CD4-positive, alpha-beta T cell treated with Interleukin-2 at 100 ng/mL for 4 hours (primary cell): ENCODE results near the gene C20orf141.
"Not testable (repeated sequence)": the region's sequence is repeated elsewhere in the genome, so short reads cannot be mapped to it uniquely, and the experiment has no call there.

ENCODE experiments used
- DNase-seq: peaks from one replicate; pipeline ENCODE4 v3.0.0-alpha.2; 2020; ENCODE audit warnings: low spot score

C20orf141 gene

DNA sequence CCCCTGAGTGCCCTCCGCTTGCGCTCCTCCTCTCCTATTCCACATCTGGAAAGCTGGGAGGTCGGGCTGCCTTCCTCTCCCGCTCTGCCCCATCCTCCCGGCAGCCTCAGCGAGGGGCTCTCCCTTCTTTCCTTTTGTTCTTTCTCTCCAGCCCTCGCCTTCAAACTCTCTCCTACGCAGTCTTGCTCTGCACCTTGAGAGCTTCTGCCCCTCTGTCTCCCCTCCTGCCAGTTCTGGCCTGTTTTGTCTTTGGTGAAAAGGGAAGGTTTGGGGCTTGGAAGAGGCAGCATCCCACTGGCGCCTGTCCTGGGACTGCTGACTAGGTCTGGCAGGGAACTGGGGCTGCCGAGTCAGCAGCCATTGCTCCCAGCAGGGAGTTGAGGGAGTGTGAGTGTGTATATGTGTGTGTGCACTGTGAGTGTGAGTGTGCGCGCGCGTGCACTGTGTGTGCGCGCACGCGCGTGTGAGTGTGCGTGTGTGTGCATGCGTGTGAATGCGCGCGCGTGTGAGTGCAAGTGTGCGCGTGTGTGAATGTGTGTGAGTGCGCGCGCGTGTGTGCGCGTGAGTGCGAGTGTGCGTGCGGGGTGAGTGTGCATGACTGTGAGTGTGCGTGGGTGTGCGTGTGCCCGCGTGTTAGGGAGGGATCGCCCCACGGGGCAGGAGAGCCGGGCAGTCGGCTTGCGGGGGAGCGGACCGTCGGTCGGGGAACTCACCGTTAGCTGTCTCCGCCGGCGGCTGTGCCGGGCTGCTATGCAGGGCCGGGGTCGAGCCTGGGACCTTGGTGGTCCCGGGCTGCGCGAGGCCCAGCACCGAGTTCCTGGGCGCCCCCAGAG lies 14.9 kb upstream of the C20orf141 start:
- DNase-seq = no peak

DNA sequence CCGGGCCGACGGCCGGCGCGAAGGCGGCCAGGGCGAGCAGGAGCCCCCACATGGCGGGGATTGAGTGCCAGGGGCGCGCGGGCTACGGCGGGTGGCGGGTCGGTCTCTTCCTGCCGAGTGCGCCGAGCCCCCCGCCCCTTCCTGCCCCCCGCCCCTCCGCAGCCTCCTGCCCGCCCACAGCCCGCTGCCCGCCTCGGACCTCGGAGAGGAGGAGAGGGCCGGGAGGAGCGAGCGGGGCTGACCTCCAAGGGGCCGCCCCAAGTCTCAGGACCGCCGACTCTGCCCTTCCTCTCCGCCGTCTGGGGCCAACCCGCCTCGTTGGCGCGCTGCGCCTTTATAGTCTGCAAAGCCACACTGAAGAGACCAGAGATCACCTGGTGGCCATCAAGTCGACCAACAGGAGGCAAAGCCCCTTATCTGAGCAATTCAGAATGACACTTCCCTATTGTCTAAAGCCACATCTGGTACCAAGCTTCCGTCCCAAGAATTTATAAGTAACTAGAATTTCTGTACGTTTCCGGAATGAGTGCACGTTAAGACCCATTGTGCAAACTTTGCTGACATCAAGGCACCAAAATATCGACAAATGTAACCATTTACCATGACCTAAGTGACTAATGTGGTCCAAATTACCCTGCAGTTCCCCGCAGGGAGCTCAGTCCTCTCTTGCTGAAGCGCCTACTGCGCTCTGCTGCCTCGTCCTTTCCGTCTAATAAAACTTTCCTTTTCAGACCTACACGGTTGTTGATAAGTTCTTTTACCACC lies 14.1 kb upstream of the C20orf141 start, which contains the start of gene CPXM1:
TSS of gene CPXM1 (minus strand) at position 107 of the 765 bp plus-strand sequence. CDS start at position 52, 55 bp downstream.
- DNase-seq = no peak

- DNase-seq = no peak
Measured at GRCh38 chr20:2801286-2801728, 13.5 kb upstream of the C20orf141 start.

DNA sequence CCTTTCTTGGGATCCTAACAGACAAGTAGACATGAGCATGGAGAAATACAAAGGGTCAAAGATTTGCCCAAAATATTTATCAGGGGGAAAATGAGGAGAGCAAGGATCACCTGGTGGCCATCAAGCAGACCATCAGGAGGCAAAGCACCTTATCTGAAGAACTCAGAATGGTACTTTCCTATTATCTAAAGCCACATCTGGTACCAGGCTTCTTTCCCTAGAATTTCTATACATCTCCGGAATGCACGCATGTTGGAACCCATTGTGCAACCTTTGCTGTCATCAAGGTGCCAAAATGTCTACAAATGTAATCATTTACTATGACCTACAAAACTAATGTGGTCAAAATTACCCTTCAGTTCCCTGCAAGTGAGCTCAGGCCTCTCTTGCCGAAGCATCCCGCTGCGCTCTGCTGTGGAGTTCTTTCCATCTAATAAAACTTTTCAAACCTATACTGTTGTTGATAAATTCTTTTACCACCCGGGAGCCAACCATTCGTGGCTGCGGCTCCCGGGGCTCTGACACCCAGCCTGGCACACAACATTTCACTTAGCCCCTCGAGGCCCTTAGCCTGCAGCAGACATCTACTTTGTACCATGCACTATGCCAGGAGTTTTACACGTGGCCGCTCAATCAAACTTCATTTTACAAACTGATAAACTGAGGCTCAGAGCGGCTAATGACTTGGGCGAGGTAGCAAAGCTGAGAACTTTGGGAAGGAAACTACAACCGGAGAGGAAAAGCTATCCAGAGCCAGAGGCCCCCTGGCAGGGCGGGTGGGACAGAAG lies 10.6 kb upstream of the C20orf141 start:
- DNase-seq = no peak

DNA sequence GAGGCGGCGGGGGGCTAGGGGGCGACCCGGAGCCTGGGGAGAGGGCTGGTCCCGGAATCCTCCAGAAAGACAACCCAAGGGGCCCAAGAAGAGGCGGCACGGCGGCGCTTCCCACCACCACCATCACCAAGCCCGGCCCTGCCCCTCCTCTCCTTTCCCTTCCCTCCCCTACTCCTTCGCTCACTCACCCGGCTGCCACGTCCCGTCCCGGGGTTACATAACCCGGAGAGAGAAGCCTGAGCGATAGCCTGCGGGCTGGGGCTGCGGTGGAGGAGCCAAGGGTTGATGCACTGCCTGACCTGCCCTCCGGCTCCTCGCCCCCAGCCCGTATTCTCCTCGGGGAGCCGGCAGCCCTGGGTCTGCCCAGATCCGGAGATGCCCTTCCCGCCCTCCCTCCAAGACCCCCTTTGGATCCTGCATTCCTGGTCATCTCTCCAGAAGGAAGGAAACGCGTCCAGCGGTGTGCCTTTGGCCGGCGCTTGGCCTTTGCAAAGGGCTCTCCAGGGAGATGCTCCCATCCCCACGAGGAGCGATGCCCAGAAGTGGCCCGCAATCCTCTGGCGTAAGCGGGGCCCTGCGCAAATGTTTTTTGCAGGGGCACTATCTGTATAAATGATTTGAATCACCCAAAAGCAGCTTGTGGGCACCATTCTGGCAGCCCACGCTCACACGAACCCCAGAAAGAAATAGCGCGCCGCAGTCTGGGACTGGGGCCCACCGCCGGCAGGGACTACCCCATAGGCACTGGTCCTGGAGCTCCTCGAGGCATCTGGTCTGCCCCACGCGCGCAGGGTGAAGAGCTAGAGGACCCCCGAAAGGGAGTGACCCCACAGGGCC lies 9.7 kb upstream of the C20orf141 start:
- DNase-seq = no peak

GRCh38 chr20:2805689-2806350 lies 9.0 kb upstream of the C20orf141 start:
- DNase-seq = no peak

DNA sequence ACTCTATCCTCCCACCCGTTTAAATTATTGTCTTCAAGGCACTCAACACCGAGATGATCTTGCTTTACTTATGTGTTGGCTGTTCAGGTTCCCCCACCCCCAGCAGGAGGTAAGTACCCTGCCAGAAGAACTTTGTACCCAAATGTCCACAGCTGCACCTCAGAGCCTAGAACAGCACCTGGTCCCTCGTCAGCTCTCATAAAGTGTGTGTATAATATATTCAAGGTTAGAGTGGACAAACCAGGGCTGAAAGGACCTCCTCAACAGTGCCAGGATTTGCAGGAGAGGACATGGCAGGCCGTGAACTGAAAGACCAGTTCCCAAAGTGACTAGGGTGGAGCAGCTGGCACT lies 8.5 kb upstream of the C20orf141 start:
- DNase-seq = no peak

GRCh38 chr20:2807019-2807418 lies 7.8 kb upstream of the C20orf141 start:
- DNase-seq = no peak

DNA sequence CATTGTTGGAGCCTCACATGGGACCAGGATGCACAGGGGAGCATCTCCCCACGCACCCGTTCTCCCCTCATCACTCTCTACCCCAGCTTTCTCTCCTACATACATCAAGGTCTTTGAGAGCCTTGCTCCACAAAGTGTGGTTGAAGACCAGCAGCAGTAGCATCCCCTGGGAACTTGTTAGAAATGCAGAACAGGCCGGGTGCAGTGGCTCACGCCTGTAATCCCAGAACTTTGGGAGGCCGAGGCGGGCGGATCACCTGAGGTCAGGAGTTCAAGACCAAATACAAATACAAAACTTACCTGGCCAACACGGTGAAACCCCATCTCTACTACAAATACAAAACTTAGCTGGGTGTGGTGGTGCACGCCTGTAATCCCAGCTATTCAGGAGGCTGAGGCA lies 6.9 kb upstream of the C20orf141 start:
- DNase-seq = not testable (repeated sequence)

DNA sequence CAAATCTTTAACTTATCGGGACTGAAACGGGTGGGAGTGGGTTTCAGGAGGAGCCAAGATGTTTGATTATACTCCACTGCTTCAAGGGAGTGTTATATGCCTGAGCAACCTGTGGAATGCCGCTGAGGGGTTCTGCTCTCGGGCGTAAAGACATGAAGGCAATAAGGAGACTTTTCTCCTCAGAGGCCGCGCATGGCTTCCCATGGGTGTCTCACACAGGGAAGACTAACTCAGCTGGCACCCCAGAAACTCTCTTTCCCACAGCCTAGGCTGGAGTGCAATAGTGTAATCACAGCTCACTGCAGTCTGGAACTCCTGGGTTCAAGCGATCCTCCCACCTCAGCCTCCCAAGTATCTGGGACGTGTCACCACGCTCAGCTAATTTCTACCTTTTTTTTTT lies 5.1 kb upstream of the C20orf141 start:
- DNase-seq = no peak

DNA sequence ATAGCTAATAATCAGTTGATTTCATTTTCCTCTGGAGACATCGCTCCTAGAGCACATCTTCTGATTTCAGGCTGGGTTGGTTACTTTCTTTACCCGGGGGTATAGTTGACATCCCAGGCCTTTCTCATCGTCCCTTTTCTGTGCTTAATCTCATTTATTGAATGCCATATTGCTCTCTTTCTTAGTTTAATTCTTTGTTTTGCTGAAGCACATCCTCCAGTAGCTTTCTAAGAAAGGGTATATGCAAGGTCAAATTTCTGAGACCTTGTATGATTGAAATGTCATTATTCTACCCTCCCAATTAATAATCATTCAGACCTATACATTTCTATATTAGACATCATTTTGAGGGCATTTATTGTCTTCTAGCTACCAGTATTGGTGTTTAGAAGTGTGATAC lies 2.6 kb upstream of the C20orf141 start:
- no peak for DNase-seq

GRCh38 chr20:2814076-2814475 lies 711 bp upstream of the C20orf141 start:
- DNase-seq = no peak

GRCh38 chr20:2815242-2815900 lies 584 bp downstream of the C20orf141 start:
- no peak for DNase-seq

DNA sequence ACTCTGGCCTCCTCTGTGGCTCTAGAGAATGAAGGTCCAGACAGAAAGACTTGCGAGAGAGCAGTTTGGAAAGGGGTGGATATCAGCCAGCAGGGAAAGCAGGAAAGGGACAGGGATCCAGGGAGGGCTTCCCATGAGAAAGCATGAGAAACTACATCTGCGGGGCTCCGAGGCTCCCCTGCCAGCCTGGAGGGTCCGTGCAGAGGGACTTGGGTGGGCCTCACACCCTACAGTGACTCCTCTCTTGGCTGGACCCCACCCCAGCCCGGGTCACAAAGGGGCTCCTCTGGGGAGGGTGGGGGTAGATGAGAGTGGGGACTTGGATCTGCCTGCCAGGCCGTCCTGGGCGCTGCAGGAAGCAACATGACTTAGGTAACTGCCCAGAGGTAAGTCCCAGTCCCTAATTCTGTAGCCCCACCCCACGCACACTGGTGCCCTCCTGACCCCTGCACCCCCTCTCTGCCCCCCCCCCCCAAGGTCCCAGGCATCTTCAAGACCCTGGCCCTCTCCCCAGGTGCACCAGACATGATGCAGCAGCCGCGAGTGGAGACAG lies 1.3 kb downstream of the C20orf141 start, which contains the start of gene TMEM239:
TSS of gene TMEM239 (plus strand) at position 335 of the 553 bp plus-strand sequence. CDS start at position 526, 191 bp downstream.
- DNase-seq = no peak

DNA sequence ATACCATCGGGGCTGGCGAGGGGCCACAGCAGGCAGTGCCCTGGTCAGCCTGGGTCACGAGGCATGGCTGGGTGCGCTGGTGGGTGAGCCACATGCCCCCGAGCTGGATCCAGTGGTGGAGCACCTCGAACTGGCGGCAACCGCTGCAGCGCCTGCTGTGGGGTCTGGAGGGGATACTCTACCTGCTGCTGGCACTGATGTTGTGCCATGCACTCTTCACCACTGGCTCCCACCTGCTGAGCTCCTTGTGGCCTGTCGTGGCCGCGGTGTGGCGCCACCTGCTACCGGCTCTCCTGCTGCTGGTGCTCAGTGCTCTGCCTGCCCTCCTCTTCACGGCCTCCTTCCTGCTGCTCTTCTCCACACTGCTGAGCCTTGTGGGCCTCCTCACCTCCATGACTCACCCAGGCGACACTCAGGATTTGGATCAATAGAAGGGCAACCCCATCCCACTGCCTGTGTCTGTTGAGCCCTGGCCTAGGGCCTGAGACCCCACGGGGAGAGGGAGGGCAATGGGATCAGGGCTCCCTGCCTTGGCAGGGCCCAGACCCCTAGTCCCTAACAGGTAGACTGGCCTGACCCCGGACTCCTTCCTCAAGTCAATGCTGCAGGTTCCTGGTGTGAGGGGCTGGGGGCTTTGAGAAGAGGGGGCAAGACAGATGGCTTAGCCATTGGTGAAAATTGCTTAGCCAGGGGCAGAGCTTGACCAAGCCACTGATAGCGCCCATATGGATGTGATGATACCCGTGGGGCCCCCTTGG lies 2.0 kb downstream of the C20orf141 start:
- DNase-seq = no peak

DNA sequence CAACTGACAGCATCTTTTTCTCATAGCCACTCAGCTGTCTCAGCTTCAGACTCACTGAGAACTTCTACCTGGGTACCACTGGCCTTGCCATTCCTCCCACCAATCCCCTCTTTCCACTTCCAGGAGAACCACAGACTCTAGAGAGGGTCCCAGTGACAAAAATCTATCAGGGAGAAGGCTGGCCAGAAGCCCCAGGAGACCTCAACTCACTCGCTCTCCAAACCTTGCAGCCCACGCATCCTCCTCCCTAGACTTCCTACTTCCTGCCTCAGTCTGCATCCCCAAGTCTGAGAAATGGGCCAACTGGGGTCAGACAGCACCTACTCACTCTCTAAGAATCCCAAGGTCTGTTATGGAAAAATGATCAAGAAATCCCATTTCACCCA lies 2.5 kb downstream of the C20orf141 start:
- no peak for DNase-seq

- DNase-seq = no peak
Measured at GRCh38 chr20:2817891-2818595, 3.3 kb downstream of the C20orf141 start.

GRCh38 chr20:2820084-2820895 lies 5.5 kb downstream of the C20orf141 start:
- DNase-seq = no peak
